ENCODE data around the gene ELP5. TPM values are rescaled to one million over a fixed set of nuclear protein-coding genes. Genes with fewer than 3 reads are reported as not detected.

ELP5 gene
- 10 to 100 TPM; 41.9 to 65.6 (median 51.3) TPM for total RNA-seq

- Histone ChIP-seq H3K27me3 (no peaks in the 10 kb centered on the region), H3K4me1 (peaks cover 0 to 21% of the 10 kb centered on the region in 2 donors), H3K36me3 (no peaks in the 10 kb centered on the region), H3K9me3 (no peaks in the 10 kb centered on the region), H3K27ac (peak within 1 kb of the TSS; percentile 97 to 98), H3K4me3 (peak within 1 kb of the TSS; percentile 68 to 73)
- intact Hi-C loops (cut with DNase I; ENCODE audit: low total_unique reads): no loop called here
- peak; percentile 94 to 95 for DNase-seq
- TF ChIP-seq POLR2A (IDR thresholded peaks at IDR 0.05): peak; percentile 44 to 65
- TF ChIP-seq CTCF (IDR thresholded peaks at IDR 0.05): peak; percentile 34 to 41 (median 37)
These were observed at the start of gene ELP5 for GRCh38 chr17:7252176-7253043. ELP5 (plus strand) TSS chr17:7252215; CDS start chr17:7252551, 336 bp downstream.

GRCh38 chr17:7203391-7203790 is 48.6 kb upstream of the ELP5 start:
- intact Hi-C loops (cut with DNase I; ENCODE audit: low total_unique reads): no loop called here
- no peaks in the 10 kb centered on the region for H3K27me3 ChIP-seq
- H3K4me3 ChIP-seq: no peak overlapping the region
- no peaks in the 10 kb centered on the region for H3K36me3 ChIP-seq
- peaks cover 0 to 12% of the 10 kb centered on the region in 2 donors for H3K4me1 ChIP-seq
- H3K9me3 ChIP-seq: no peaks in the 10 kb centered on the region
- no peak for TF ChIP-seq POLR2A (IDR thresholded peaks at IDR 0.05)
- no peak for TF ChIP-seq CTCF (IDR thresholded peaks at IDR 0.05)
- peak; percentile 20 to 25 for DNase-seq
- H3K27ac ChIP-seq: no peak overlapping the region

- Histone ChIP-seq H3K9me3 (no peaks in the 10 kb centered on the region), H3K4me1 (peaks cover 0 to 12% of the 10 kb centered on the region in 2 donors), H3K27me3 (no peaks in the 10 kb centered on the region), H3K27ac (peak overlapping the region; percentile 80 to 84), H3K4me3 (peak overlapping the region; percentile 42 to 54), H3K36me3 (no peaks in the 10 kb centered on the region)
- intact Hi-C loops (cut with DNase I; ENCODE audit: low total_unique reads): no loop called here
- TF ChIP-seq POLR2A (IDR thresholded peaks at IDR 0.05) (no peak), CTCF (IDR thresholded peaks at IDR 0.05) (no peak)
- peak in 1 of 2 donors; percentile 35 for DNase-seq
These were observed 47.7 kb upstream of the ELP5 start for GRCh38 chr17:7204336-7204735.

GRCh38 chr17:7204828-7205461 is 47.1 kb upstream of the ELP5 start:
- H3K36me3 ChIP-seq: no peaks in the 10 kb centered on the region
- TF ChIP-seq POLR2A (IDR thresholded peaks at IDR 0.05): peak in 1 of 2 donors; percentile 56
- TF ChIP-seq CTCF (IDR thresholded peaks at IDR 0.05): no peak
- intact Hi-C loops (cut with DNase I; ENCODE audit: low total_unique reads): no loop called here
- H3K9me3 ChIP-seq: no peaks in the 10 kb centered on the region
- peak overlapping the region; percentile 80 to 84 for H3K27ac ChIP-seq
- H3K4me3 ChIP-seq: peak overlapping the region; percentile 42 to 54
- peaks cover 0 to 12% of the 10 kb centered on the region in 2 donors for H3K4me1 ChIP-seq
- no peaks in the 10 kb centered on the region for H3K27me3 ChIP-seq
- peak; percentile 90 to 92 for DNase-seq

DNA sequence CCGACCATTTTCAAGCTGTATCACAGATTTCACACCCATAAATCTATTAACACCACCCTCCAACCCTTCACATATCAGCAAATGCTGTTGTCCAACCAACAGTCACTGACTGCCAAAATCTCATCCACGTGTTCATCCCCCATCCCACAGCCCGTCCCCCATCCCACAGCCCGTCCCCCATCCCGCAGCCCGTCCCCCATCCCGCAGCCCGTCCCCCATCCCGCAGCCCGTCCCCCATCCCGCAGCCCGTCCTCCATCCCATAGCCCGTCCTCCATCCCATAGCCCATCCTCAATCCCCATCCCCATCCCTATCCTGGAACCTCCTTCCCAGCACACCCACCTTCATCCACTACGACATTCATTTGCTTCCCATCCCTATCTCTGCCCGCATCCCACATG is 46.5 kb upstream of the ELP5 start:
- Histone ChIP-seq H3K36me3 (no peaks in the 10 kb centered on the region), H3K4me3 (peak overlapping the region; percentile 42 to 54), H3K27me3 (no peaks in the 10 kb centered on the region), H3K9me3 (no peaks in the 10 kb centered on the region), H3K4me1 (peaks cover 0 to 12% of the 10 kb centered on the region in 2 donors), H3K27ac (peak overlapping the region; percentile 80 to 84)
- TF ChIP-seq POLR2A (IDR thresholded peaks at IDR 0.05) (no peak), CTCF (IDR thresholded peaks at IDR 0.05) (no peak)
- no peak for DNase-seq
- intact Hi-C loops (cut with DNase I; ENCODE audit: low total_unique reads): no loop called here
